Left kidney (tissue), 2 donors: ENCODE data around the gene LRP6. TPM values are rescaled to one million over a fixed set of nuclear protein-coding genes. Genes with fewer than 3 reads are reported as not detected.
"Not testable (repeated sequence)": the region's sequence is repeated elsewhere in the genome, so short reads cannot be mapped to it uniquely, and the experiment has no call there.

Source experiments
- DNase-seq: peaks from one replicate; pipeline ENCODE4 v3.0.0-alpha.2; 2013
- polyA plus RNA-seq: library from polyadenylated mRNA; unstranded; fragments of 120-200 nt; gene quantifications from one replicate; pipeline ENCODE4 v1.2.1, GENCODE V29; 2013; ENCODE audit not compliant: insufficient read length

The LRP6 gene
- polyA plus RNA-seq, 1 donor: 68.9 TPM

DNA sequence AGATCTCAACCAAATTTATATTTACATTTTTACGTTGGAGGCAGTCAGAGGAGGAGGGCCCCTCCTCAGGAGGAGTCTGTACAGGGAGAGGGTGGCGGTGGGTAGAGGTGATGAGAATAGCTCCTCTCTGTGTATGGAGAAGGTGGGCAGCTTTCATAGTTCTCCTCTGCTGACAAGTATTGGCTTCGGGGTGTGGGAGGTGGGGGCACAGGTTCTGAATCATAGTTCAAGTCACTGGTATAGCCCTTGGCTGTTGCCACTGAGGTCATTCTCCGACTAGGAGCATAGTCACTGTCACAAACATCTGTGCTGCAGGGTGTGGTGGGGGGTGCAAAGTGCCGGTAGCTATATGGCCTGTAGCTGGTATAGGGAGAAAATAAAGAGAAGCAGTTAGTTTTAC is 145.8 kb downstream of the LRP6 start:
- no peak for DNase-seq

DNA sequence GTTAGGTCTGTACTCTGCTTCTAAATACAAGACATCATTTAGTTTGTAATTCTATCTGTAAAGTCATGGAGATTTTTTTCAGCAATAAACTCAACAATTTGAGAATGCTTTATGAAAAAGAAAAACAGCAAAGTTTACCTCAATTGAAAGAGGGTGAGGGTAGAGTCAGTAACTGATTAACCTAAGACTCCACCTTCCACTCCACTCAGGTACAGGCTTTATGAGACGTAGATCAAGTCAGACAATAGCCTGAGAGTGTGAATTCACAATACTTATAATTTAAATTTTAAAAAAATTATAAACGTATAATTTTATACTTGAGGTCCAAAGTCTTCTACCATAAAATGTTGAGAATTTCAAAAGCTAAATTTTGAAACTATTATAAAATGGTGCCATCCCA is 150.2 kb downstream of the LRP6 start:
- DNase-seq: no peak

DNA sequence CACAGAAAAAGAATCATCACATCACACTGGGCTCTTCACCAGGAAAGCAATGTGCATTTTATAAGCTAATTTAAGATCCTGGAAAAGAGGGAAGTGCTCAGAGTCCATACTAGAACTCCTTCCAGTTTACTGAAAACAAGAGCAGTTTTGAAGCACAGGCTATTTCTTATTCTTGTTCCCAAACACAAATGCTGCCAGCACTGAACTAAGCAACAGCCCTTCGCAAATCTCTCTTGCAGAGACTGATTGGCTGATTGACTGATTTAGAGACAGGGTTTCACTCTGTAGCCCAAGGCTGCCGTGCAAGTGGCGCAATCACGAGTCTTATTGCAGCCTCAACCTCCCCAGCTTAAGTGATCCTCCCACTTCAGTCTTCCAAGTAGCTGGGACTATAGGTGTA is 151.3 kb downstream of the LRP6 start:
- DNase-seq: no peak

DNA sequence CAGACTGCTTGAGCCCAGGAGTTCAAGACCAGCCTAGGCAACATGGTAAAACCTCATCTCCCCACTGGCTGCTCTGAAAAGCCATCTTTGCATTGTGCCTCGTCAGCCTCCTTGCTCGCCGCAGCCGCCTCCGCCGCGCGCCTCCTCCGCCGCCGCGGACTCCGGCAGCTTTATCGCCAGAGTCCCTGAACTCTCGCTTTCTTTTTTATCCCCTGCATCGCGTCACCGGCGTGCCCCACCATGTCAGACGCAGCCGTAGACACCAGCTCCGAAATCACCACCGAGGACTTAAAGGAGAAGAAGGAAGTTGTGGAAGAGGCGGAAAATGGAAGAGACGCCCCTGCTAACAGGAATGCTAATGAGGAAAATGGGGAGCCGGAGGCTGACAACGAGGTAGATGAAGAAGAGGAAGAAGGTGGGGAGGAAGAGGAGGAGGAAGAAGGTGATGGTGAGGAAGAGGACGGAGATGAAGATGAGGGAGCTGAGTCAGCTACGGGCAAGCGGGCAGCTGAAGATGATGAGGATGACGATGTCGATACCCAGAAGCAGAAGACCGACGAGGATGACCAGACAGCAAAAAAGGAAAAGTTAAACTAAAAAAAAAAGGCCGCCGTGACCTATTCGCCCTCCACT is 155.8 kb downstream of the LRP6 start:
- DNase-seq: not testable (repeated sequence)

DNA sequence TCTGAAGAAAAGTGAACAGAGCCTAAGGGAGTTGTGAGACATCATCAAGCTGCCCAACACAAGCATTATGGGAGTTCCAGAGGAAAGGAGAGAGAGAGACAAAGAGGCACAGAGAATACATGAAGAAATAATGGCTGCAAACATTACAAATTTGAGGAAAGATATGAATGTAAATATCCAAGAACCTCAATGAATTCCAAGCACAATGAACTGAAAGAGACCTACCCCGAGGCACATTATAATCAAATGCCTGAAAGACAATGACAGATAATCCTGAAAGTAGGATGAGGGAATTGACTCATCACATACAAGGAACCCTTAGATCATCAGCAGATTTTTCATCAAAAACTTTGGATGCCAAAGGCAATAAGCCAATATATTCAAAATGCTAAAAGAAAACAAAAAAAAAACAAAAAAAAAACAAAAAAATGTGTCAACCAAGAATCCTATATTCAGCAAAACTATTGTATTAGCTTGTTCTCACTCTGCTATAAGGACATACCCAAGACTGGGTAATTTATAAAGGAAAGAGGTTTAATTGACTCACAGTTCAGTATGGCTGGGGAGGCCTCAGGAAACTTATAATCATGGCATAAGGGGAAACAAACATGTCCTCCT is 158.3 kb downstream of the LRP6 start:
- no peak for DNase-seq

DNA sequence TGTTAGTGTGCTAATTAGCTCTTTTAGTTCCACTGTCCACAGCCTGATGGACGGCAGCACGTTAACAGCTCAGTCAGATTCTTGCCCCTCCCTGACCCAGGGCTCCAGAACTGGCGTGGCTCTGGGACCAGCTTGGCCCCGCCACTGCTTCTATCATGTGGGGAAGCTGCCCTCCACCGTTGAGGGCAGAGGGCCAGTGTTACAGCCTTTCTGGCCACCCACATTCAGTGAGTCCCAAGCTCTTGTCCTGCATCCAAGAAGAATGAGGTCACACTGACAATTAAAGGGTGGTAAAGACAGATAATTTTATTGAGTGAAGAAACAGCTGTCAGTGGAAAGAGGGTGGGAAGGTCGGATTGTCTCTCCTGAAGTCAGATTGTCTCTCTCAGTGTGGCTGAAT is 159.2 kb downstream of the LRP6 start:
- no peak for DNase-seq

DNA sequence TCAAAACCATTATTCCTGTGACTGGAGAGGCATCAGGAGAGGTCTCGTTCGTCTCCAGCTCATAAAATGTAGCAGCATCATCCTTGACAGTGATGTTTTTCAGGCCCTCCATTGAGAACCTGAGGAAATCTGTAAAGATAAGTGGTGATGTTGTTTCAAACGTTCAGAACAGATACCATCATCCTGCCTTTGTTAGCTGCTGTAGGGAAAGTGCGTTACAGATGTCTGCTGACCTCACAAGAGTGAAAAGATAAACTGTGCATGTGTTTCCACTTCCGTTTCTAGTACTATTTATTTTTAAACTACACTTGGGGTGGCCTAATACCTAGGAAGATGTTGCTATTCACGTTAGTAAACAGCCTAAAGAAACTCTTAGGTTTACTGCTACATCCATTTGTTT is 167.7 kb downstream of the LRP6 start:
- no peak for DNase-seq

DNA sequence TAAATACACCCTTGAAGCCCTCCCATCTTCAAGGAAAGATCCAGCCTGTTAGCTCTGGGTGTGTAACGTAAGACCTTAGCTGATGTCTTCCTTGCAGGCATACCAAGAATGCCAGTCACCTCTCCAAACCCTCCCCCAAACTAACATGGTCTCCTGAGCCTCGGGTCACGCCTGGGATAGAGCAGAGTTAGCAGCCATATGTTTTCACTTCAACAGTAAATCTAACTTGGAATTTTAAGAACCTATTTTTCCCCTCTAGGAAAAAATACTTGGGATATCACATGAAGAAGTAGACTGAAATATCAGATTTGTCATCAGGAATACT is 168.2 kb downstream of the LRP6 start:
- no peak for DNase-seq

DNA sequence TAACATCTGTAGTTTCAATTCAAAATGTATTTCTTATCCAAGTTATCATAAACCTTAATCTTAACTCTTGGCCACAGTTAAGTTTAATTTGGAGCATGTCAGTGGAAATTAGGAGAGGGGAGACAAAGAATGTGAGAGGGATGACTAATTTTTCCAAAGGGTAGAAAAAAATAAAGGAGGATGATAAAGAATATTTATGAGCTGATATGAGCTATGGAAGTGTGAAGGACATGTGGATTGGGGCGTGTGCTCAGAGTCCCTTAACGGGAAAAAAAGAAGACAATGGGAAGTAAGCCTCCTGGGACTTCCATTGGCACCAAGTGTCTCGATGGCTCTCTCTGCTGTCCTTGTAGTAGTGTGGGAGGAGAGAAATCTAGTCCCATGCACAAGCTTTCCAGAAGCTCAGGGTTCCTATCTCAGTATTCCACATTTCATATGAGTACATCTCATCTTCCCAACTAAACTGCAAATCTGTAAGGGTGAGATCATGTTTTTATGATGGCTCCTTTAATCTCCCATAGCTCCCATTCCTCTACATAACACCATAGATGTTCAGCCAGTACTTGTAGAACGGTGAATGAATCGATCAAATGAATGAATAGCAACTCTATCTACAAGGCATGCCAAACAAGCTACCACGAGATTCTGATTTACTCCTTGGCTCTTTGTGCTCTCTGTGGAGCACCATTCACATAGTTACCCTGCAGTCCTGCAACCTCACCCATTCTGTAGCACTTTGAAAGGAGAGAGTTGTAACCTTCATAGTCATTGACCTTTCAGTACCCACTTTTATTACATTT is 168.8 kb downstream of the LRP6 start:
- no peak for DNase-seq

DNA sequence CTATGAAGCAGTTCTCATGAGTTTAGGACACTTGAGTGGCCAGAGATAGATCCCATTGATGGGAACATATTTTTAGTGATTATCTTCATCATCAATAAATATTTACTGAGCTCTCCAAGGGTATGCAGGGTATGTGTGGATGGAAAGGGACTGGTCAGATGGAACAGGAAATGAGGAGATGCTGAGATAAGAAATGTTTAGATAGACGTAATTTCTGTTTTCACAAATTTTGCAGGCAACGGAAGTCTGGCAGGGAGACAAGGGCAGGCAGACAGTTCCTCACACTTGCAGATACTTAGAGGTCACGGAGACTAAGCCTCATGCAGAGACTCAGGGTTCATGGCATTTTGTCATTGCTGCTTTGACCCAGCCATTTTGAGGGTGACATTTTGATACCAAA is 171.8 kb downstream of the LRP6 start:
- DNase-seq: no peak

DNA sequence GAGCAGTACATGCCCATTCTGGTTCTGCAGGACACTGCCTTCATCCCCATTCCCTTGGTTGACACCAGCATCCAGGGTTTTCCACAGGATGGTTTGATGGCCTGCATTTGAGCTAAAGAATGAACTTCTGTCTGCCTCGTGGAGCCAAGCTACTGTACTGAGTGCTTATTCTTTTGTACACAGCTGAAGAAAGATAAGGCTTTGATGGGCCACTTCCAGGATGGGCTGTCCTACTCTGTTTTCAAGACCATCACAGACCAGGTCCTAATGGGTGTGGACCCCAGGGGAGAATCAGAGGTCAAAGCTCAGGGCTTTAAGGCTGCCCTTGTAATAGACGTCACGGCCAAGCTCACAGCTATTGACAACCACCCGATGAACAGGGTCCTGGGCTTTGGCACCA is 172.4 kb downstream of the LRP6 start:
- DNase-seq: no peak

DNA sequence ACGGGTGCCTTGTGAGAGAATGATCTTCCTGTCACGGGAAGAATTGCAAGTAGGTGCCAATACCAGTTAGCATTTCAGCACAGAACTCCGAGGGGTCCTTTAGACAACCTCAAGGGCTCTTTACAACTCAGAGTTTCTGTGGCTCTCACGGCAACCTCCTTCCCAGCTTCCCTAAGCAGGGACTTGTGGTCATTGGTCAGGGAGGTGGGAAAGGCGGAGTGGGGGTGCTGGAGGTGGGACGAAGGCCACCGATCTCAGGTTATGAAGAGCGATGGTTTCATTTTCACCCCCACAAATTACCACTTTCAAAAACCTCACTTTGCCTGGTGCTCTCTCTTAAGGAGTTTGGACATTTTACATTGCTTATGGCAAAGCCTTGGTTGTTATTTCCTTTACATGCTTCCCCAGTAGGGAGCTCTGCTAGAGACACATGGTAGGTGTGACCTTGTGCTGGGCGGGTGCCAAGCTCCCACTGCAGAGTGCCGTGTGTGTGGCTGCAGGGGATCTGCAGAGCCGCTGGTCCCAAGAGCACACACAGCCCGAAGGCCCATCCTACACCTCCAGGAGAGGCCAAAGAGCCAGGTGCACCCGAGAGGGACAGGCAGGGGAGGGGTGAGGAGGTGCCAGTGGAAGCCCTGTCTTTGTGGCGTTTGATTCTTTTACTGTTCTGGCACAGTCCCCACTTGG is 174.7 kb downstream of the LRP6 start:
- DNase-seq: no peak

DNA sequence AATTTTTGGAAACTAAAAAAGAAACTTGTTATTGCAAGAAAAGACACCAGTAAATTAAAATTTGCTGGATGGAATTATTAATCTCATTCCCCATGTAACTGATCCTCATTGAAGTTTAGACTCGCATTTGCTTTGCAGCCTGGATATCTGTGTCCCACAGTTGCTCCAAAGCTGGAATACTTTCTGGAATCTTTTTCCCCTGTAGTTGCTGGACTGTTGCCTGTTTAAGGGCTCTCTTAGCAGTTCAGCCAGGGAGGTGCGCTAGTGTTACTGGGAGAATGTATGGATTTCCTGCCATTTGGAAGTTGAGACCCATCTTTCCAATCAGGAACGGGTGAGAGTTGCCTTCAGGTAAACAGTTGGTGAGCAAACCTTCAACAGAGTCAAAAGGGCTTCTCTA is 175.8 kb downstream of the LRP6 start:
- DNase-seq: no peak

DNA sequence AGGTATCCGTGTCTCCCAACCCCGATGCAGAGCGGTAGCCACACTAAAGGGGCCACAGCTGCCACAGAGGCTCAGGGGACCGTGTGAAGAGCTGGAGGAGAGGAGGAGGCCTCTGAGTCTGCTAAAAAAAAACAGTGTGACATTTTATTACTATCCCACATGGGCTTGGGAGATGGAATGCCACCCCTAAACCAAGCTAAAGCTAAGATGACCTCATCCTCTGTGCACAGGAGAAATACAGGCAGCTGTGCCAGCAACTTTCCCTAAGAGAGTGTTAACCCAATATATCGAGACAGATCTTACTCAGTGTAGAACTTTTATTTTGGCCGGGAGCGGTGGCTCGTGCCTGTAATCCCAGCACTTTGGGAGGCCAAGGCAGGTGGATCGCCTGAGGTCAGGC is 178.1 kb downstream of the LRP6 start:
- DNase-seq: no peak

DNA sequence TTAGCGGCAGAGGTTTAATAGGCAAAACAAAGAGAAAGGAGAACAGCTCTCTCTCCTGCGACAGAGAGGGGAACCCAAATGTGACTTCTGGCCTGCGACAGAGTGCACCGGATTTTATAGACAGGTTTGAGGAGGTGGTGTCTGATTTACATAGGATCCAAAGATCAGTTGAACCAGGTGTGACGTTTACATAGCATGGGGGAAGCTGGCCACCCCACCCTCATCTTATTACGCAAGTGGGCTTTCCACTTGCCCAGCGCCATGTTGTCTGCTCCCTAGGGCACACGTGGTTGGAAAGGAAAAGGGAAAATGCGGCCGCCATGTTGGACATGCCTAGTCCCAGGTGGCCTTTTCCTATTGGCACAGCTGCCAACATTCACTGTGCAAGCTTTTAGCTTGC is 178.7 kb downstream of the LRP6 start:
- no peak for DNase-seq

DNA sequence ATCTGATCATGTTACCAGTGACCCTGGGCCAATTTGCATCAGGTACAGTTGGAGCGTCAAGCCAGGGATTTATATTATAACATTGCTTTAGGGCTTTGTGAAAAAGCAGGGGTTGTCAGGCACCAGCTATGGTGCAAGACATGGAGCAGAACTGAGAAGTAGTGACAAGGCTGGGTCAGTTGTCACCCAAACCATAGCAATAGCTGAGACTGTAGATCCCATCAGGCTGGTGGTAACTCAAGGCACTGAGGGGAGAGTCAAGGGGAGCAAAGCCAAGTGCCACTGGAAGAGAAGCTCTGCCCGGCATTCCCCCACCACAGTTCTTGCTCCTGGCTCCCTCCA is 179.2 kb downstream of the LRP6 start:
- no peak for DNase-seq

DNA sequence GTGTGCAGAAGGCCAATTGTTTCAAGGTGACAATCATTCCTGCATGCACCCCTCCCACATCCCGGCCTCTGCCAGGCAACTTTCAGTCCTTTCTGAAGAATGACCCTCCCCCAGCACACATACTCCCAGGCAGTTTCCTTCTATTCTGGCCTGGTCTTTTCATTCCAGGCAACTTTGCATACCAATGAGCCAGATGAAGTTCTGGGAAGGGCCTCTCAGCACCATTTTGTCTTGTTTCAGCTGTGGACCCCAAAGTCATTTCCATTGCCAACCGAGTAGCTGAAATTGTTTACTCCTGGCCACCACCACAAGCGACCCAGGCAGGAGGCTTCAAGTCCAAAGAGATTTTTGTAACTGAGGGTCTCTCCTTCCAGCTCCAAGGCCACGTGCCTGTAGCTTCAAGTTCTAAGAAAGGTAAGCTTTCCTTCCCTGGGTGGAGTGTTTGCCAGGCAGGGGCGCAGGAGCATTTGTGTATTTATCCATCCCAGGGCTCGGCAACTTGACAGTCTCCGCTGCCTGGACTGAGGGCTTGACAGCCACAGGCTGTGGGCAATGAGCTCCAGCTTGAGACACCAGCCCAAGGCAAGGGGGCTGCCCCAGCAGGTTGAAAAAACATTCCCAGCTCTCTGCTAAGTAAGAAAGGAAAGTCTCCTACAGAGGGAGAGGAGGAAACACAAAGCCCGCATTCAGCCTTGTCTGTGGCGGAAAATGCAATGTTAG is 179.7 kb downstream of the LRP6 start:
- DNase-seq: no peak

DNA sequence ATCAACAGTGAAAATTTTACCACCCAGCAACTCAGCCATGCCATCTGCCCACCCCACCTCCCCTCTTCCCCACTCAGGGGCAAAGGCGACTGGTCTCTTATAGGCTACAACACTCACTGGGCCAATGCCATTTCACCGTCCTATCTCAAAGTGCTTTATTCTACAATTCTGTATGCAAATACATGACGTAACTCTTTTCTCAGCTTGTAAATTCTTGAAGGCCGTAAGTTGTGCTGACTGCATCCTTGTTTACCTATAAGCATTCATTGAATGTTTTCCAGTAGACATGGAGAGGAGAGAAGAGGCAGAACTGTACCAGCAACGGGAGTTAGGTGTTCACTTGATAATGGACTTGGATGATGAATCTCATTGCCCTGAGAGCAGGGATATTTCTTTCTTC is 180.5 kb downstream of the LRP6 start:
- DNase-seq: no peak

DNA sequence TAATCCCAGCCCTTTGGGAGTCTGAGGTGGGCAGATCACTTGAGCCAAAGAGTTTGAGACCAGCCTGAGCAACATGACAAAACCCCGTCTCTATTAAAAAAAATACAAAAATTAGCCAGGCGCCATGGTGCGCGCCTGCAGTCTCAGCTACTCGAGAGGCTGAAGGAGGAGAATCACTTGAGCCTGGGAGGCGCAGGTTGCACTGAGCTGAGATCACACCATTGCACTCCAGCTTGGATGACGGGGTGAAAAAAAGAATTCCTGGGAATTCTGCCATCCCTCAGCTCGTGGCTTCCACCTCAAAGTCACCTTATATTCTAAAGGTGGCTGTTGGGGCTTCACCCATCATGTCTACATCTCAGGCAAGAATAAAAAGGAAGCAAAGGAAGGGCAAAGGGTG is 183.2 kb downstream of the LRP6 start:
- no peak for DNase-seq

DNA sequence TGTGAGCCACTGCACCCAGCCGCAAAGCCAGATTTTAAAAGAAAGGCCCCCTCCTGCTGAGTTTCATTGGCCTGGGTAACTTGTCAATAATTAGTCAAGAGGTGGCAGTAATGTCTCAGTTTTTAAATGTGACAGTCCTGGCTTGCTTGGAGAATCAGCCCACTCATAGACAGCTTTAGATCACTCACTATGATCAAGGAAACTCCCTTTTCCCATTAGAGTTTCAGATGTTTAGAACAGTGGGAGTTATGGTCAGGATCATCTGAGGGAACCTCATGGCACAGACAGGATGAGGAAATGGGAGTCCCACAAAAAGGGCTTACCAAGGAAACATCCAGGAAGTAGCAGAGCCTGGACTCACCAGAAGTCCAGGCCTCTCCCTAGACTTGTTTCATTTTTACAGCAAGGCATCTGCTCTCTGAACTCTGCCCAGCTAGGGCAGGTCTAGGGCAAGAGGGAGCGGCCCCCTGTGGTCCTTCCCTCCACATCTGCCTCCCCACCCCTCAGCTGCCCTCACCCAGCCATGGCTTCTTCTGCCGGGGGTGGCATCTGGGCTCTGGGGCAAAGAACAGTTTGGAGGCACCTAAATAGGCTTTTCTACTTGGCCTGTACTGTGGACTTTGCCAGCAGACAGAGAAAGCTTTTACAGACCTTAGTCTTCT is 184.9 kb downstream of the LRP6 start:
- no peak for DNase-seq

DNA sequence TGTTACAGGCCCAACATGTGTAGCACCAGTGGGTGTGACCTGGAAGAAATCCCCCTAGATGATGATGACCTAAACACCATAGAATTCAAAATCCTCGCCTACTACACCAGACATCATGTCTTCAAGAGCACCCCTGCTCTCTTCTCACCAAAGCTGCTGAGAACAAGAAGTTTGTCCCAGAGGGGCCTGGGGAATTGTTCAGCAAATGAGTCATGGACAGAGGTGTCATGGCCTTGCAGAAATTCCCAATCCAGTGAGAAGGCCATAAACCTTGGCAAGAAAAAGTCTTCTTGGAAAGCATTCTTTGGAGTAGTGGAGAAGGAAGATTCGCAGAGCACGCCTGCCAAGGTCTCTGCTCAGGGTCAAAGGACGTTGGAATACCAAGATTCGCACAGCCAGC is 187.6 kb downstream of the LRP6 start:
- DNase-seq: no peak
